ENCODE results near the gene KIF17. TPM values are rescaled to one million over a fixed set of nuclear protein-coding genes. Genes with fewer than 3 reads are reported as not detected.
A peak's percentile ranks its signal among the peaks of the same experiment; 100 is the strongest.

Gene KIF17
- polyA plus RNA-seq, 6 donors from 2014 or later: not detected

DNA sequence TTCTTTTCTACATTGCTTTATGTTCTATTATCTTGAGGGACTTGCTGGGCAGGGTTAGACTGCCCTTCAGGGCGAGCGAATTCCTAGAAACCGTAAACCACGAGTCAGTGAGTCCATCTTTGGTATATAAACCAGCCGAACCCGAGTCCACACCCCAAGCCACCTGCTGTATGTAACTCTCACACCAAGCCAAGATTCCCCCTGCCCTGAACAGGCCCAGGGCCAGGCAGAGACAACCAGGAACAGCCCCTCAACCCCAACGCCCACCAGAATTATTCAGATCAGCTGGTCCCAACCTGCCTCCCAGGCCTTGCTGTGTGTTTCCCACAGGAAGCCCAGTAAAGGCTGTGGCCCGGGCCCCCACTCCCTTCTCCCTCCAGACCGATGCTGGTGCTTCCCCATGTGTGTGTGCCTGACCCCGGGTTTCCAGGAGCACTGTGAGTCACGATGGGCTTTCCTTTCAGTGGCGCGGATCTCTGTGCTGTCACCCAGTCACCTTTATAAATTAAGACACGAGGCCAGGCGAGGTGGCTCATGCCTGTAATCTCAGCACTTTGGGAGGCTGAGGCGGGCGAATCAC lies 17.1 kb downstream of the KIF17 start:
- DNase-seq (no peak), ATAC-seq (ENCODE audit: low read depth in 2 of 2) (no peak)
- Mint-ChIP-seq H3K36me3 (no peaks in the 10 kb centered on the region), H3K4me3 (no peak overlapping the region), H3K4me1 (peaks cover 7 to 12% (median 10%) of the 10 kb centered on the region in 3 donors), H3K9me3 (no peaks in the 10 kb centered on the region), H3K27ac (no peak overlapping the region), H3K27me3 (peaks cover 0 to 25% (median 21%) of the 10 kb centered on the region in 3 donors)

DNA sequence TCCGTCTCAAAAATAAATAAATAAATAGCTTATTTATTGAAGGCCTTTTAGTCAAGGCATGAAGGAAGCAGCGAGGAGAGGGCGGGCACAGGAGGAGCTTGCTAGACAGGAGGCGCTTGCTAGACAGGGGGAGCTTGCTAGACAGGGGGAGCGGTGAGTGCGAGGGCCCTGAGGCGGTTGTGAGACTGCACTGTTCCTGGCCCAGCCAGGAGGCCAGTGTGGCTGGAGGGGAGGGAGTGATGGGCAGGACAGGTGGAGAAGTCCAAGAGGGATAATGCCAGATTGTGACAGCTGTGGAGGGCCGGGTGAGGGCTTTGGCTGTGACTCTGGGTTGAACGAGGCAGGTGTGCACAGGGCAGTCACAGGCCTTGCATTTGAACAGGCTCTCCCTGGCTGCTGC lies 18.2 kb downstream of the KIF17 start:
- DNase-seq (no peak), ATAC-seq (ENCODE audit: low read depth in 2 of 2) (no peak)
- H3K27ac Mint-ChIP-seq: peak overlapping the region in 2 of 6 donors; percentile 81 to 87
- peaks cover 8 to 12% (median 10%) of the 10 kb centered on the region in 3 donors for H3K4me1 Mint-ChIP-seq
- no peaks in the 10 kb centered on the region for H3K36me3 Mint-ChIP-seq
- no peaks in the 10 kb centered on the region for H3K9me3 Mint-ChIP-seq
- H3K4me3 Mint-ChIP-seq: peak overlapping the region in 1 of 8 donors; percentile 43
- peaks cover 0 to 25% (median 25%) of the 10 kb centered on the region in 3 donors for H3K27me3 Mint-ChIP-seq

DNA sequence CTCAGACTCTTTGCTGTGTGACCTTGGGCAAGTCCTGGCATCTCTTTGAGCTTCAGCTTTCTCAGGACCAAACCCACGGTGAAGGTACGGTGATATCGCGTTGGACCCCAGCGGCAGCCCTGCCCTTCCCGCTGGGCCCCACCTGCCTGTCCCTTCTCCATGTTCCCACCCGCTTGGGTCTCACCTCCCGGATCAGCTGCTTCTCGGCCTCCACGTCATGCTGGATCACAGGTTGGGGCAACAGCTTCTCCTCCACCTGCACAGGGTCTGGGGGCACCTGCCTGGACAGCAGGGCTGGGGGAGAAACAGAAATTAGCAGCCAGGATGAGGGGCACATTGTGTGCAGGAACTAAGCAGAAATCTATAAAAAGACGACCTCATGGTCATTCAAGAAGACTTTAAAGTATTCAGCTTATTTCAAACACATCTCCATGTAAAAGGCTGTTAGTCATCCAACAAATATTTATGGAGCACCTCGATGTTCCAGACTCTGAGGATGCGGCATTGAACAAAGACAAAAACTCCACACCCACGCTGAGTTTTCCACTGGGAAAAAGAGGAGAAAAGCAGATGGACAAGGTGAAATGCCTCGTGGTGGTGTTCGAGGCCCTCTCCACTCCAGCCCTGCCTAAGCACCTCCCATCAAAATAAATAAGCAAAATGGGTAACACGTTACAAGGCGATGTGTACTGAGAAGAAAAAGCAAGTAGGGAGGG lies 19.5 kb downstream of the KIF17 start:
- H3K27ac Mint-ChIP-seq: no peak overlapping the region
- peaks cover 0 to 28% (median 20%) of the 10 kb centered on the region in 3 donors for H3K27me3 Mint-ChIP-seq
- H3K9me3 Mint-ChIP-seq: no peaks in the 10 kb centered on the region
- H3K36me3 Mint-ChIP-seq: no peaks in the 10 kb centered on the region
- DNase-seq: no peak
- H3K4me1 Mint-ChIP-seq: peaks cover 8 to 12% (median 10%) of the 10 kb centered on the region in 3 donors
- H3K4me3 Mint-ChIP-seq: peak overlapping the region in 5 of 8 donors; percentile 18 to 51 (median 45)
- ATAC-seq (ENCODE audit: low read depth in 2 of 2): no peak

DNA sequence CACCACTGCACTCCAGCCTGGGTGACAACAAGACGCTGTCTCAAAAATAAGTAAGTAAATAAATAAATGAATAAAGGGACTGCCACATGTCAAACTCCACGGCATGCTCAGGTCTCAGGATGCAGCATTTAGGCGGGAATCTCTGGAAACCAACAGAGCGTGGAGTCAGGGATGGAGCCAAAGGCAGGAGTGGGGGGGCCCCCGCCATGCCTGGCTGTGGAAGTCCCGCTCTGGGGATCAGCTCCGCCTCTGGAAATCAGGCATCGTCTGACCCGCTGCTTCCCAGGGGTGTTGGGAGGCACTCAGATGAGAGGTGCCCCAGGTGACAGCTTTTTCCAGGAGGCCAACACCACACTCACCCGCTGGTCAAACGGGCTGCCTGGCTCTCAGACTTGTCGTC lies 20.2 kb downstream of the KIF17 start:
- no peaks in the 10 kb centered on the region for H3K9me3 Mint-ChIP-seq
- no peak overlapping the region for H3K27ac Mint-ChIP-seq
- H3K4me3 Mint-ChIP-seq: peak overlapping the region in 3 of 8 donors; percentile 22 to 89 (median 46)
- ATAC-seq (ENCODE audit: low read depth in 2 of 2): no peak
- peaks cover 8 to 10% (median 10%) of the 10 kb centered on the region in 3 donors for H3K4me1 Mint-ChIP-seq
- DNase-seq: no peak
- peaks cover 0 to 20% (median 14%) of the 10 kb centered on the region in 3 donors for H3K27me3 Mint-ChIP-seq
- no peaks in the 10 kb centered on the region for H3K36me3 Mint-ChIP-seq

DNA sequence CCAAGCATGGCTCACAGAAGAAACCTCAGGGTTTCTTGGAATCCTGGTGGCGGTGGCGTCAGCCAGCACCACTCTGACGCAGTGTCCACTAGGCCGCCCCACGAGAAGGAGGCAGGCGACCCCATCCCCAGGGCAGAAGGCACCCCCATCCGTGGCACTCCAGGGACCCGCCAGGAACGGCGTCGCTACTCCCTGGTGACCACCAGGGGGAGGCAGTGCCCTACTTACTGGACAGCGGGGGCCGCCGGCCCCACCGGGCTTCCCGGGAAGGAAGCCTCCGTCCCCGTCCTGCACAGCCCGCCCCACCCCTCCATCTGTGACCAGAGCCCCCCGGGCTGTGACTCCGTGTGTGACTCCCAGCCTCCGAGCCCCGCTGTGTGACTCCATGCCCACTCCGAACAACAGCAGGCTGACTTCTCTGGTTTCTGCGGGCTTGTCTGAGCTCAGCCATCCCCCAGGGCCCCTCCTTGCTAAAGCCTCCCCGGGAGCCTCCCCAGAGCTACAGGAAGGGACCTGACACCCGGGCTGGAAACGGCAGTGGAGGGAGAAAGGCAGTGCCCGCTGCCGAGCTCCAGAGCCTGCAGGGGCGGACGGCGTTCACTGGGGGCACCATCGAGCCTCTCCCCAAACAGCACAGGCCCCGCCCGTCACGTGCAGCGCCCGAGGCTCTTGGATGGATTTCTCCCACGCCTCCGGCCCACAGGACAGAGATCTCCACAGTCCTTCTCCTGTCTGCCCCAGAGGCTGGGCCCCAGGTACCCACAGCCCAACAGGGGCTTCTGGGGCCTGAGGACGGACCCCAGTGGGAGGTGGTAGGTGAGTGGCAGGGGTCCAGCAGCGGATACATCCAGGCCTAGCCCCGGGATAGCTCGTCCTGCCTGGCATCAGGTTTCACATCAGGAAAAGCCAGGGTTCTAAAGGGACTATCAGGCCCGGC lies 21.1 kb downstream of the KIF17 start:
- H3K9me3 Mint-ChIP-seq: peaks cover 0 to 2% (median 0%) of the 10 kb centered on the region in 7 donors

DNA sequence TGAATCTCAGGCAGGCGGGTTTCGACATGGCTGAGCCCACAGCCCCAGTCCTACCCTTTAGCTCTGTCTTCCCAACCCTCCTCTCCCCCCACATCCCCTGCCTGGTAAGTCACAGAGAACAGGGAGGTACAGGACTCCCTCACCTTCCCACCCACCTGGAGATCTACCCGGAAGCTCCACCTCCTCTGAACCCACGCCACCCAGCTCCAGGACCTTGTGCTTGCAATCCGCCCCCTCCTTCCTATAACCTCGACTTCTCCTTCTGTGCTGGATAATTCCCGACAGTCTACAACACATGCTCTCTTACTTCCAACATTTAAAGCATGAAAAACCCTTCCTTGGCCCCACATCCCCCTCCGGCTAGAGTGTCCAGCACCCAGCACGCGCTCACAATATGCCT lies 22.3 kb downstream of the KIF17 start:
- no peak for ATAC-seq (ENCODE audit: low read depth in 2 of 2)
- Mint-ChIP-seq H3K27me3 (peaks cover 0 to 19% (median 5%) of the 10 kb centered on the region in 3 donors), H3K36me3 (no peaks in the 10 kb centered on the region), H3K4me1 (peaks cover 8 to 10% (median 10%) of the 10 kb centered on the region in 3 donors), H3K27ac (peak overlapping the region in 1 of 6 donors; percentile 52), H3K9me3 (peaks cover 0 to 2% (median 0%) of the 10 kb centered on the region in 7 donors), H3K4me3 (peak overlapping the region in 5 of 8 donors; percentile 89 to 97 (median 93))
- no peak for DNase-seq

More for the DNA sequence above, 21.1 kb downstream of the KIF17 start:
- ATAC-seq (ENCODE audit: low read depth in 2 of 2): peak; percentile 95
- H3K4me1 Mint-ChIP-seq: peaks cover 8 to 10% (median 10%) of the 10 kb centered on the region in 3 donors
- no peaks in the 10 kb centered on the region for H3K36me3 Mint-ChIP-seq
- peak; percentile 65 for DNase-seq
- peak overlapping the region in 2 of 6 donors; percentile 45 to 79 for H3K27ac Mint-ChIP-seq
- H3K27me3 Mint-ChIP-seq: peaks cover 0 to 19% (median 11%) of the 10 kb centered on the region in 3 donors
- H3K4me3 Mint-ChIP-seq: peak overlapping the region; percentile 85 to 97 (median 92)

DNA sequence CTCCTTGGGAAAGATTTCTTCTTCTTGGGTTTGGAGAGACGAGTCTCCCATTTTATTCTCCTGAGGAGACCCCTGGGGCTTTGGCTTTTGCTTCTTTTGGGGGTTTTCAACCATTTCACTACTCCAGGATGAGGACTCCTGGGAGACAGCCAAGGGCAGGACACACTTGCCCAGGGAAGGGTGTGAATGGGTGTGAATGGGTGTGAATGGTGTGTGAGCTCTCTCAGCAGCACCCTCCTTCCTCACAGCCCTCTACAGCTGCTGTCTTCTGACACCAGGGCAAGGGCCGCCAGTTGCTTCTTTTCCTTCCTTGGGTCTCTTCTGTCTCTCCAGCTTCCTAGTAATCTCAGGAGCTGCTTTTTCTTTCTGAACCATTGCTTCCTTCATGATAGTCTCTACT lies 24.2 kb downstream of the KIF17 start:
- H3K4me3 Mint-ChIP-seq: peak overlapping the region in 1 of 8 donors; percentile 60
- peaks cover 0 to 19% (median 0%) of the 10 kb centered on the region in 3 donors for H3K27me3 Mint-ChIP-seq
- H3K36me3 Mint-ChIP-seq: no peaks in the 10 kb centered on the region
- DNase-seq (no peak), ATAC-seq (ENCODE audit: low read depth in 2 of 2) (no peak)
- peaks cover 8 to 10% (median 10%) of the 10 kb centered on the region in 3 donors for H3K4me1 Mint-ChIP-seq
- H3K27ac Mint-ChIP-seq: no peak overlapping the region
- peaks cover 0 to 2% (median 0%) of the 10 kb centered on the region in 7 donors for H3K9me3 Mint-ChIP-seq

DNA sequence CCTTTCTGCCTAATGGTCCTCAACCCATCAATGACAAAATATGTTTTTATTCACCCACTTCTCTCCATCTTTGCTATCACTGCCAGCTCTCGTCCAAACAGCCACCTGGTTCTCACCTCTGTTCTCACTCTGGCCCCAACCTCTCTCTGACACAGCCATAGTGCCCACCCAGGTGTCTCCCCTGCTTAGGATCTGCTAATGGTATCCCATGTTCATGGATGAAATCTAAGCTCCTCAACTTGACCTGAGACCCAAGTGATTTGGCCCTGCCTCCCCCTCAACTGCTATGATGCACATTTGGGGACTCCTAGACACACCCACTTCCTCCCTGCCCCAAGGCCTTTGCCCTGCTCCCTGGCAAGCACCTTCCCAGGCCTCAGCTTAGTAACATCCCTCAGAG lies 25.9 kb downstream of the KIF17 start:
- Mint-ChIP-seq H3K9me3 (peaks cover 0 to 2% (median 0%) of the 10 kb centered on the region in 7 donors), H3K4me1 (peaks cover 7 to 8% (median 8%) of the 10 kb centered on the region in 3 donors), H3K27me3 (peaks cover 0 to 24% (median 0%) of the 10 kb centered on the region in 3 donors), H3K4me3 (no peak overlapping the region), H3K36me3 (no peaks in the 10 kb centered on the region), H3K27ac (peak overlapping the region in 1 of 6 donors; percentile 10)
- ATAC-seq (ENCODE audit: low read depth in 2 of 2) (no peak), DNase-seq (no peak)

DNA sequence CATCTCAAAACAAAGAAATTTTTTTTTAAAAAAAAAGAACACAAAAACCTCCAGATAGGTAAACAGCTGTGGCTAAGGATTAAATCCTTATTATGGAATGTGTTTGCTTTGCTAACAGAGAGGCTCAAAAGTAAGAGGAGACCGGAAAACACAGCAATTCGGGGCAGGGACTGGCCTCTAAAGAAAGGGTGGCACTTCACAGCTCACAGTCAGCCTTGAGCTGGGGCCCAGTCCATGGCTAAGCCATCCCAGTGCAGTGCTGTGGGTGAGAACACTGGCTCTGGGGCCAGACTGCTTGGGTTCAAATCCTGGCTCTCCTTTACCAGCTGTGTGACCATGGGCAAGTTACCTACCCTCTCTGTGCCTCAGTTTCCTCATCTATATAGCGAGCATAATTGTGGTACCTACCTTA lies 28.2 kb downstream of the KIF17 start:
- Mint-ChIP-seq H3K4me3 (no peak overlapping the region), H3K27ac (no peak overlapping the region), H3K36me3 (no peaks in the 10 kb centered on the region), H3K9me3 (peaks cover 0 to 2% (median 0%) of the 10 kb centered on the region in 7 donors), H3K27me3 (peaks cover 0 to 30% (median 20%) of the 10 kb centered on the region in 3 donors), H3K4me1 (peaks cover 0 to 8% (median 0%) of the 10 kb centered on the region in 3 donors)
- DNase-seq (no peak), ATAC-seq (ENCODE audit: low read depth in 2 of 2) (no peak)

DNA sequence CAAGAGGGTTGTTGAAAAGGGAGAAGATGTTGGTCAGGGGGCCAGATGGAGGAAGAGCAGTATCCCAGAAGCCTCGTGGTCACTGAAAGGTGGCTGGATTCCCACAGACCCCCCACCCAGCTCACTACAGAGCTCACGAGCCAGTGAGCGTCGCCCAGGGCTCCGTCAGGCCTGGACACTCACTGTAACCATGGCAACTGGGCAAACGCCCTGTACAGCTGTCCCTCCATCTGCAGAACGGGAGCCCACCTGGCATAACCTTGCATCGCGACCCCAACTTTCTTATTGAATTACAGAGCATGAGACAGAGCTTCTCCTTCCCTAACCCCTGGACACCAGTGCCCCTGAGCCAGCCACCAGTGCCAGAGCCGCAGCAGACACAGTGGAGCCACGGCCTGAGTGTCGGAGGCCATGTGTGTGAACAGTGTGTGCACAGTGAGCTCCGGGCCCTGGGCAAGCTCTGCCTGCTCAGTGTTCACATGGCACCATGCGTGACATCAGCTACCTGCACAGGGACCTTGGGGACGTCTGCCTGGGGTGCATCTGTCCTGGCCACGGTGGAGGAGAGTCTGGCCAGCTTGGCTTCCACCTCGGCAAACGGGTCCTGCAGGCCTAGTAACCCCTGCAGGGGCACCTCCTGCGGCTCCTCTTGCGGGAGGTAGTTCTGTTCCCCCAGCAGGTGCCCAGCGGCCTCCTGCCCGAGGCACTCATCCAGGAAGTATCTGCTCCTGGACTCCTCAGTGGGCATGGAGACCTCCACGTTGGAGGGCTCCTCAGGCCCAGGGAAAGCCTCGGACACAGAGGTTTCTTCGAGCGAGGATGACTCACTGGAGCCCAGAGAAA lies 30.7 kb downstream of the KIF17 start:
- peak overlapping the region in 1 of 6 donors; percentile 73 for H3K27ac Mint-ChIP-seq
- DNase-seq (no peak), ATAC-seq (ENCODE audit: low read depth in 2 of 2) (no peak)
- H3K27me3 Mint-ChIP-seq: peaks cover 0 to 24% (median 20%) of the 10 kb centered on the region in 3 donors
- H3K4me3 Mint-ChIP-seq: peak overlapping the region in 1 of 8 donors; percentile 66
- peaks cover 0 to 11% (median 11%) of the 10 kb centered on the region in 3 donors for H3K4me1 Mint-ChIP-seq
- H3K9me3 Mint-ChIP-seq: no peaks in the 10 kb centered on the region
- no peaks in the 10 kb centered on the region for H3K36me3 Mint-ChIP-seq

DNA sequence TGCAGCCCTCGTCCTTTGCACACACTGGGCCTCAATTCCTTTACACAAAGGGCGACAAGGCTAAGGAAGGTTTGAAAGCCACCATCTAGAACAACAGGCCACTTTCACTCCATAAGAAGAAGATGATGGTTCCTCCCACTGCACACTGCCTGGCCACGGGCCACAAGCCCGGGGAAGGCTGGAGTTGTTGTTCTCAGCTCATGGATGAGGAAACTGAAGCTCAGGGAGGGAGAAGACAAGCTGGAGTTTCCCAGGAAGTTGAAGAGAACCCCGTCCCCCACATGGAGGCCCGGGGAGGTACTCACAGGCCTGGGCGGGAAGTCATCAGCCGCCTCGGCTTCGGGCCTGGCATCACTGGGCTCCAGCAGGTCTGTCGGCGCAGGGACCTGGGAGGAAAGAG lies 32.1 kb downstream of the KIF17 start:
- Mint-ChIP-seq H3K9me3 (no peaks in the 10 kb centered on the region), H3K4me1 (peaks cover 0 to 12% (median 11%) of the 10 kb centered on the region in 3 donors), H3K27me3 (peaks cover 0 to 25% (median 24%) of the 10 kb centered on the region in 3 donors), H3K4me3 (no peak overlapping the region), H3K36me3 (no peaks in the 10 kb centered on the region), H3K27ac (no peak overlapping the region)
- ATAC-seq (ENCODE audit: low read depth in 2 of 2) (no peak), DNase-seq (no peak)

DNA sequence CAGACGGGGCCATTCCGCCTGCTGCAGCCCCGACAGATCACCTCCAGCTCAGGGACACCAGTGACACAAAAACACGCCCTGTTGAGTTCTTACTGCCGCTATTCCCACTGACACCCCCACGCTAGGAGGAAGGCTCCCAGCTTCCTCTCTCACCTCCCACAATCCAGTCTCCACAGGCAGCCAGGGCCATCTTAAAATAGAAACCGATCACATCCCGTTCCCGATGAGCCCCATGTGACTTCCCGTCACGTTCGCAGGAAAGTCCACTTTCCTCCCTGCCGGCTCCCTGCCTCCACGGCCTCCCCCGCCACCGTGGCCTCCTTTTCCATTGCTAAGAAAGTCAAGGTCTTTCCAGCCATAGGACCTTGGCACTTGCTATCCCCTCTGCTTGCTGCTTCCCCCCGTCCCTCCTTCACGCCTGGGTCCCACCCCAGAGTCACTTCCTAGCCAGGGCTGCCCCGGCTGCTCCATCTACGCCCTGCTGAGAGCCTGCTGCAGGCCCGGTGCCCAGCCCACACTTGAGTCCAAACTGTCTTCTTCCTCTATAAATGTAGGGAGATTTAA lies 32.6 kb downstream of the KIF17 start:
- peaks cover 0 to 25% (median 24%) of the 10 kb centered on the region in 3 donors for H3K27me3 Mint-ChIP-seq
- DNase-seq (no peak), ATAC-seq (ENCODE audit: low read depth in 2 of 2) (no peak)
- no peak overlapping the region for H3K4me3 Mint-ChIP-seq
- peaks cover 0 to 14% (median 11%) of the 10 kb centered on the region in 3 donors for H3K4me1 Mint-ChIP-seq
- no peaks in the 10 kb centered on the region for H3K36me3 Mint-ChIP-seq
- H3K27ac Mint-ChIP-seq: peak overlapping the region in 1 of 6 donors; percentile 88
- H3K9me3 Mint-ChIP-seq: no peaks in the 10 kb centered on the region
